GM19467 (cell line): ENCODE measurements around the gene CD180.
A peak's percentile ranks its signal among the peaks of the same experiment; 100 is the strongest.

Experiments used
- ATAC-seq: cut with Tn5 transposase; IDR thresholded peaks from one replicate; pipeline ENCODE4 v1.9.1; 2021; ENCODE audit warnings: mild to moderate bottlenecking, moderate library complexity; ENCODE audit not compliant: unreplicated experiment

The CD180 gene

GRCh38 chr5:67214036-67214435 is 17.4 kb upstream of the CD180 start:
- ATAC-seq, result no peak

- ATAC-seq, result no peak
These were observed 15.3 kb upstream of the CD180 start for GRCh38 chr5:67211926-67212325.

- ATAC-seq, result no peak
These were observed 12.7 kb upstream of the CD180 start for GRCh38 chr5:67209141-67209771.

- ATAC-seq, result no peak
These were observed 11.8 kb upstream of the CD180 start for GRCh38 chr5:67208403-67208802.

GRCh38 chr5:67206929-67207328 is 10.3 kb upstream of the CD180 start:
- peak; percentile 78 for ATAC-seq

- ATAC-seq, result peak; percentile 29
These were observed 9.9 kb upstream of the CD180 start for GRCh38 chr5:67206461-67206860.

GRCh38 chr5:67205981-67206380 is 9.4 kb upstream of the CD180 start:
- ATAC-seq, result no peak

- ATAC-seq, result no peak
These were observed 8.2 kb upstream of the CD180 start for GRCh38 chr5:67204821-67205220.

GRCh38 chr5:67203701-67204074 is 7.1 kb upstream of the CD180 start:
- no peak for ATAC-seq

- no peak for ATAC-seq
These were observed 6.2 kb upstream of the CD180 start for GRCh38 chr5:67202828-67203227.

GRCh38 chr5:67201897-67202549 is 5.4 kb upstream of the CD180 start:
- ATAC-seq, result no peak

GRCh38 chr5:67200809-67201562 is 4.4 kb upstream of the CD180 start:
- no peak for ATAC-seq

- no peak for ATAC-seq
These were observed 3.3 kb upstream of the CD180 start for GRCh38 chr5:67199859-67200258.

- ATAC-seq, result no peak
These were observed 2.3 kb upstream of the CD180 start for GRCh38 chr5:67198917-67199316.

GRCh38 chr5:67197536-67197935 is 937 bp upstream of the CD180 start:
- no peak for ATAC-seq

- no peak for ATAC-seq
These were observed 958 bp downstream of the CD180 start for GRCh38 chr5:67195406-67196275.

- ATAC-seq, result no peak
These were observed 2.4 kb downstream of the CD180 start for GRCh38 chr5:67194166-67194565.

- ATAC-seq, result no peak
These were observed 3.2 kb downstream of the CD180 start for GRCh38 chr5:67193439-67193807.

GRCh38 chr5:67192719-67193438 is 3.7 kb downstream of the CD180 start:
- ATAC-seq, result no peak

GRCh38 chr5:67190861-67191260 is 5.7 kb downstream of the CD180 start:
- no peak for ATAC-seq

- no peak for ATAC-seq
These were observed 6.2 kb downstream of the CD180 start for GRCh38 chr5:67190410-67190809.
